Thyroid gland (tissue), 4 donors: ENCODE data around the gene FASN. TPM values are rescaled to one million over a fixed set of nuclear protein-coding genes. Genes with fewer than 3 reads are reported as not detected.

Experiments used
- DNase-seq, 2 donors: peaks; one replicate each; pipeline ENCODE4 v3.0.0-alpha.2; 2019
- H3K27ac ChIP-seq, 3 donors: fragments of 200-600 bp; sonication (generic); 1 replicate in 2 of 3; 2 replicates in 1 of 3; pipeline ENCODE4 v1.5.1; 2016 to 2019; ENCODE audit warnings: mild to moderate bottlenecking in 1 of 3, moderate library complexity in 1 of 3
- H3K27me3 ChIP-seq: fragments of 200-600 bp; sonication (generic); one replicate; pipeline ENCODE4 v1.5.1; 2019
- H3K36me3 ChIP-seq, 2 donors: fragments of 200-600 bp; sonication (generic); one replicate each; pipeline ENCODE4 v1.5.1; 2016 to 2019
- H3K4me1 ChIP-seq, 2 donors: fragments of 200-600 bp; sonication (generic); one replicate each; pipeline ENCODE4 v1.5.1; 2017 to 2019
- H3K4me3 ChIP-seq, 3 donors: fragments of 200-600 bp; sonication (generic); replicated peaks in 1 of 3; 1 replicate in 2 of 3; 2 replicates in 1 of 3; pipeline ENCODE4 v1.5.1; 2016; ENCODE audit warnings: mild to moderate bottlenecking in 1 of 3
- H3K9me3 ChIP-seq: fragments of 200-600 bp; sonication (generic); one replicate; pipeline ENCODE4 v1.5.1; 2017
- POLR2A ChIP-seq, 2 donors: fragments of 450-650 bp; IDR thresholded peaks; one replicate each; pipeline ENCODE4 v1.6.1; 2017; ENCODE audit warnings: antibody characterized with exemption in 2 of 2, mild to moderate bottlenecking in 2 of 2, moderate library complexity in 1 of 2
- WGBS, 2 donors: methylation state at CpG; one replicate each; pipeline ENCODE4 v1.1.5; 2017; 5-methylcytosine and 5-hydroxymethylcytosine counted together
- intact Hi-C: fragments of 100-400 bp; cut with DNase I; formaldehyde crosslinking; loops from one replicate; pipeline ENCODE4 v1.15.1; 2023
- total RNA-seq, 4 donors: library from RNA; depleted of rRNA; stranded (reverse); fragments of >200 nt; gene quantifications; one replicate each; pipeline ENCODE4 v1.2.3, GENCODE V29; 2016
- TF ChIP-seq, protein P1 (sequence below), 6 experiments: fragments of 200-600 bp in 3 of 6; fragments of 450-650 bp in 3 of 6; sonication (generic) in 3 of 6; IDR thresholded peaks; one replicate each; pipeline ENCODE4 v1.5.1; 2016 to 2019; ENCODE audit warnings: antibody characterized with exemption in 6 of 6, mild to moderate bottlenecking in 2 of 6, inconsistent platforms in 1 of 6, moderate library complexity in 1 of 6

FASN gene
- total RNA-seq, 4 donors from 2014 or later, result 23.5 to 92.5 (median 77.3) TPM

DNA sequence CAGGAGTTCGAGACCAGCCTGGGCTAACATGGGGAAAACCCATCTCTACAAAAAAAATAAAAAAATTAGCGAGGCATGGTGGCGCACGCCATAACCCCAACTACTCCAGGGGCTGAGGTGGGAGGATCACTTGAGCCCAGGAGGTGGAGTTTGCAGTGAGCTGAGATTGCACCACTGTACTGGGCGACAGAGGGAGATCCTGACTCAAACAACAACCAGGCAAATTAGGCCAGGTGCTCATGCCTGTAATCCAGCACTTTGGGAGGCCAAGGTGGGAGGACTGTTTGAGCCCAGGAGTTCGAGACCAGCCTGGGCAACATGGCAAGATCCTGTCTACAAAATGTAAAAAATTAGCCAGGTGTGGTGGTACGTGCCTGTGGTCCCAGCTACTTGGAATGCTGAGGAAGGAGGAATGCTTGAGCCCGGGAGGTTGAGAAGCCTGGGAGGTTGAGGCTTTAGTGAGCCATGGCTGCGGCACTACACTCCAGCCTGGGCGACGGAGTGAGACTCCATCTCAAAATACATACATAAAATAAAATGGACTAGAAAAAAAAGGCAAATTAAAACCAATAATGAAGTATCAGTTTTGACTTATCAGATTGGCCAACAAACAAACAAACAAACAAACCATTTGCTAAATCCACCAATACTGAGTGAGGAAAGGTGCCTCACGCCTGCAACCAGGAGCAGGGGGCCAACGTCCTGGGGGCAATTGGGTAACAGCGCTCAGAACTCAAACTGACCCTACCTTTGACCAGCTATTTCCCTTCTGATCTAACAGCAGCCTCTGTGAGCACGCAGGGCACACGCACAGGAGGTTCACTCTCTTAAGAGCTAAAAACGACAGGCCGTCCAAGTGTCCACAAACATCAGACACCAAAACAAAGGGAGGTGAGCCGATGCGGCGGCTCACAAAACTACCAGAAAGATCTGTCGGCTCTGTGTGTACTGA, 19.4 kb upstream of the FASN start:
- no peak overlapping the region for H3K27ac ChIP-seq
- WGBS, 2 donors, result 86 to 90% methylated on average over 22 of the region's 22 CpGs
- intact Hi-C loops, result no loop called here
- no peaks in the 10 kb centered on the region for H3K27me3 ChIP-seq
- DNase-seq, result no peak
- peaks cover 0 to 4% of the 10 kb centered on the region in 2 donors for H3K4me1 ChIP-seq
- peaks cover 0 to 3% of the 10 kb centered on the region in 2 donors for H3K36me3 ChIP-seq
- no peaks in the 10 kb centered on the region for H3K9me3 ChIP-seq
- no peak for TF ChIP-seq POLR2A (IDR thresholded peaks at IDR 0.05)
- TF ChIP-seq, protein P1, sequence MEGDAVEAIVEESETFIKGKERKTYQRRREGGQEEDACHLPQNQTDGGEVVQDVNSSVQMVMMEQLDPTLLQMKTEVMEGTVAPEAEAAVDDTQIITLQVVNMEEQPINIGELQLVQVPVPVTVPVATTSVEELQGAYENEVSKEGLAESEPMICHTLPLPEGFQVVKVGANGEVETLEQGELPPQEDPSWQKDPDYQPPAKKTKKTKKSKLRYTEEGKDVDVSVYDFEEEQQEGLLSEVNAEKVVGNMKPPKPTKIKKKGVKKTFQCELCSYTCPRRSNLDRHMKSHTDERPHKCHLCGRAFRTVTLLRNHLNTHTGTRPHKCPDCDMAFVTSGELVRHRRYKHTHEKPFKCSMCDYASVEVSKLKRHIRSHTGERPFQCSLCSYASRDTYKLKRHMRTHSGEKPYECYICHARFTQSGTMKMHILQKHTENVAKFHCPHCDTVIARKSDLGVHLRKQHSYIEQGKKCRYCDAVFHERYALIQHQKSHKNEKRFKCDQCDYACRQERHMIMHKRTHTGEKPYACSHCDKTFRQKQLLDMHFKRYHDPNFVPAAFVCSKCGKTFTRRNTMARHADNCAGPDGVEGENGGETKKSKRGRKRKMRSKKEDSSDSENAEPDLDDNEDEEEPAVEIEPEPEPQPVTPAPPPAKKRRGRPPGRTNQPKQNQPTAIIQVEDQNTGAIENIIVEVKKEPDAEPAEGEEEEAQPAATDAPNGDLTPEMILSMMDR (IDR thresholded peaks at IDR 0.05), result no peak
- no peak overlapping the region for H3K4me3 ChIP-seq

DNA sequence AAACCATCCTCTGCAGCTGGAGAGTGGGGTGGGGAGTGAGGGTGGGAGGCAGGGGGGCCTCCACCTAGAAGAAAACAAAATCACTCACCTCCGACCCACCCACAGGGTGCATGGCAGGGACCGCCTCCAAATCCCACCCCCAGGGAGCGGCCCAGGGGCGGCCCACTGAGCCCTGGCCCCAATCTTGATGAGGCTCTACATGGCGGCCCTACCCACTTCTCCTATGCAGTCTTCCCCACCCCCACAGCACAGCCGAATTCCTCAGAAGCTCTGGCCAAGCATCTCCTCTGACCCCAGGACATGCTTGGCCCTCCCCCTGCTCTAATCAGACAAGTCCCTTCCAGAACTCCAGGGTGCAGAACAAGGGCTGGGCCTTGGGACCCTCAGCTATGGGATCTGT, 18.2 kb upstream of the FASN start:
- no peak for DNase-seq
- intact Hi-C loops, result no loop called here
- Histone ChIP-seq H3K9me3 (no peaks in the 10 kb centered on the region), H3K4me3 (no peak overlapping the region), H3K4me1 (peaks cover 0 to 4% of the 10 kb centered on the region in 2 donors), H3K27me3 (no peaks in the 10 kb centered on the region), H3K27ac (no peak overlapping the region), H3K36me3 (peaks cover 0 to 5% of the 10 kb centered on the region in 2 donors)
- TF ChIP-seq, protein P1 (IDR thresholded peaks at IDR 0.05), result no peak
- TF ChIP-seq POLR2A (IDR thresholded peaks at IDR 0.05), result no peak
- WGBS, 2 donors, result 70 to 88% methylated on average over 4 to 6 of the region's 6 CpGs

DNA sequence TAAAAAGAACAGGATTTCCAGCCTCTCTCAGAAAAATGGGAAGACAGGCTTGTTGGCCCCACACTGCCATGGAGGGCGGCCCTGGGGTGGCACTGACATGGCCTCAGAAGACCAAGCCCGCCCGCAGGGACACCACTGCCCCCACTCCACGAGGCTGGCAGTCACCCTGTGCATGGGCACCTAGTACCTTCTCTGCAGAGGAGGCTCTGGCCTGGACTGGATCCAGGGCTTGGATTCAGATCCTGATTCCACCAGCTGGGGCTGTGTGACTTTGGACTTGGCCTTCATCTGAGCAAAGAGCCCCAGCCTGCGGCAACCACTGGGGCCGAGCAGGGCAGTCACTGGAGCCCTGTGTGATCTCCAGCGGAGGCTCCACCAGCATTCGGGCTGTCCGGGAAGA, 16.8 kb upstream of the FASN start:
- 94 to 99% methylated on average over 9 of the region's 9 CpGs for WGBS, 2 donors
- TF ChIP-seq POLR2A (IDR thresholded peaks at IDR 0.05), result no peak
- TF ChIP-seq, protein P1 (IDR thresholded peaks at IDR 0.05), result no peak
- intact Hi-C loops, result no loop called here
- Histone ChIP-seq H3K9me3 (no peaks in the 10 kb centered on the region), H3K27me3 (no peaks in the 10 kb centered on the region), H3K4me3 (no peak overlapping the region), H3K27ac (no peak overlapping the region), H3K4me1 (peaks cover 0 to 8% of the 10 kb centered on the region in 2 donors), H3K36me3 (peaks cover 0 to 5% of the 10 kb centered on the region in 2 donors)
- DNase-seq, result no peak

DNA sequence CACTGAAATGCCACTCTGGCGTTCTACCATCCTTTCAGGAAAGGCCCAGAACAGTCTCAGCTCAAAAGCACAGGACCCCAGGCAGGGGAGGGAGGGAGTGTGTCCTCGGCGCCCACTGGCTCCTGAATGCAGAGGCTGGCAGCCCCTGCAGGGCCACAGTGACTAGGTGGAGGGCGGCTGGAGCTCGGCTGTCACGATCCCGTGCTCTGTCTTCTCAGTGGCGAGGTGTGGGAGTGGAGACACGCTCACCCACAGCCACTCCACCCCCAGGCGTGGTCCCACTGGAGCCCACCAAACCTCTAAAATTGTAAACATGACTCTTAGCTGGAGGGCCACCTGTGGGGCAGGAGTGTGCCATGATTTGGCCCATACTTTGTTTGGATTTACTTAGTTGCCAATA, 16.4 kb upstream of the FASN start:
- intact Hi-C loops, result no loop called here
- TF ChIP-seq, protein P1 (IDR thresholded peaks at IDR 0.05), result no peak
- Histone ChIP-seq H3K27me3 (no peaks in the 10 kb centered on the region), H3K4me1 (peaks cover 0 to 10% of the 10 kb centered on the region in 2 donors), H3K4me3 (no peak overlapping the region), H3K27ac (no peak overlapping the region), H3K9me3 (no peaks in the 10 kb centered on the region), H3K36me3 (peaks cover 0 to 5% of the 10 kb centered on the region in 2 donors)
- 97 to 98% methylated on average over 10 of the region's 10 CpGs for WGBS, 2 donors
- no peak for DNase-seq

DNA sequence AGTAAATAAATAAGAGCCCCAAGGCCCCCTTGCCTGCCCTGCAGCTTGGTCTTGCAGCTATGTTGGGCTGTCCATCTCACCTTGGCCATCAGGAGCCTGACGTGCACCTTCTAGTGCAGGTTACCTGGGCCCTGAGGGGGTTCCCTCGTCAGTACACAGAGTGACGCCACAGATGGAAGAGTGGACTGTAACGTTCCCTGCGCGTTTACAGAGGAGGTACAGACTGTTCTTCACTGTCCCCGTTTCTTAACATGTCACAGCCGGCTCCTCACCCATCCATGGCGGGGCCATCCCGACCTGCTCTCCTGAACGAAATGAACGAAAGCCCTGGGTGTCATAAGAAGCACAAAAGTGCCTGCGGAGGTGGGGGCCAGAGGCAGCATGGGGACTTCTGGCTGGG, 15.9 kb upstream of the FASN start:
- 93% methylated on average over 13 of the region's 13 CpGs for WGBS, 2 donors

More for the DNA sequence above, 15.9 kb upstream of the FASN start:
- H3K4me3 ChIP-seq, result no peak overlapping the region
- intact Hi-C loops, result no loop called here
- DNase-seq, result no peak
- H3K27ac ChIP-seq, result no peak overlapping the region
- peaks cover 0 to 10% of the 10 kb centered on the region in 2 donors for H3K4me1 ChIP-seq
- H3K27me3 ChIP-seq, result no peaks in the 10 kb centered on the region
- no peak for TF ChIP-seq POLR2A (IDR thresholded peaks at IDR 0.05)
- TF ChIP-seq, protein P1 (IDR thresholded peaks at IDR 0.05), result no peak
- H3K36me3 ChIP-seq, result peaks cover 0 to 5% of the 10 kb centered on the region in 2 donors
- H3K9me3 ChIP-seq, result no peaks in the 10 kb centered on the region
